H1 (cell line): ENCODE data around the gene CDC27.

Experiments used
- BCL11A ChIP-seq, 2 experiments: IDR thresholded peaks; one replicate each; pipeline ENCODE4 v1.6.1; 2011; ENCODE audit warnings: low read depth in 2 of 2, low read length in 2 of 2, mild to moderate bottlenecking in 2 of 2
- BRCA1 ChIP-seq: IDR thresholded peaks from 2 replicates; pipeline ENCODE4 v1.6.1; 2012; ENCODE audit warnings: low read depth, low read length, improper control_type of control experiment
- EZH2 ChIP-seq: fragments of 200-600 bp; sonication (generic); IDR thresholded peaks from 2 replicates; pipeline ENCODE4 v1.7.1; 2012; ENCODE audit warnings: low read depth, mild to moderate bottlenecking, moderate library complexity, low read length, inconsistent platforms; ENCODE audit not compliant: severe bottlenecking
- YY1 ChIP-seq: IDR thresholded peaks from 2 replicates; pipeline ENCODE4 v1.6.1; 2011; ENCODE audit warnings: low read depth, mild to moderate bottlenecking, low read length
- ZNF274 ChIP-seq: IDR thresholded peaks from 2 replicates; pipeline ENCODE4 v1.7.0; 2012; ENCODE audit warnings: low read length, borderline replicate concordance; ENCODE audit errors: extremely low read depth
- TF ChIP-seq, protein P1 (sequence below), 3 experiments: IDR thresholded peaks; 1 replicate in 2 of 3; 2 replicates in 1 of 3; pipeline versions ENCODE4 v1.5.1 to v1.6.1; 2011; ENCODE audit warnings: low read length in 3 of 3, mild to moderate bottlenecking in 3 of 3, inconsistent platforms in 2 of 3, low read depth in 1 of 3, moderate library complexity in 1 of 3; ENCODE audit not compliant: insufficient read depth in 1 of 3; ENCODE audit errors: control extremely low read depth in 1 of 3

DNA sequence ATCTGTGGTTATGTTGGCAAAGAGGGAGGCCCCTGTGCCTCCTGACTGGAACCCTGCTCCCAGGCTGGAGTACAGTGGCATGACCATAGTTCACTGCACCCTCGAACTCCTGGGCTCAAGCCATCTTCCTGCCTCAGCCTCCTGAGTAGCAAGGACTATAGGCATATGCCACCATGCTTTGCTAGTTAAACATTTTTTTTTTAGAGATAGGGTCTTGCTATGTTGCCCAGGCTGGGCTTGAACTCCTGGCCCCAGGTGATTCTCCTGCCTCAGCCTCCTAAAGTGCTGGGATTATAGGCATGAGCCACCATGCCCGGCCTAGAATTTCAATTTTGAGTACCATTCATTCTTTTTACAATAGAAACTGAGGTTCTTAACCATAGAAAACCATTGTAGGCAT lies 43.4 kb upstream of the CDC27 start:
- no peak for TF ChIP-seq ZNF274
- TF ChIP-seq EZH2, result no peak
- no peak for TF ChIP-seq BCL11A (IDR thresholded peaks at IDR 0.05; ENCODE audit: low read depth in 2 of 2, low read length in 2 of 2)
- TF ChIP-seq, protein P1, sequence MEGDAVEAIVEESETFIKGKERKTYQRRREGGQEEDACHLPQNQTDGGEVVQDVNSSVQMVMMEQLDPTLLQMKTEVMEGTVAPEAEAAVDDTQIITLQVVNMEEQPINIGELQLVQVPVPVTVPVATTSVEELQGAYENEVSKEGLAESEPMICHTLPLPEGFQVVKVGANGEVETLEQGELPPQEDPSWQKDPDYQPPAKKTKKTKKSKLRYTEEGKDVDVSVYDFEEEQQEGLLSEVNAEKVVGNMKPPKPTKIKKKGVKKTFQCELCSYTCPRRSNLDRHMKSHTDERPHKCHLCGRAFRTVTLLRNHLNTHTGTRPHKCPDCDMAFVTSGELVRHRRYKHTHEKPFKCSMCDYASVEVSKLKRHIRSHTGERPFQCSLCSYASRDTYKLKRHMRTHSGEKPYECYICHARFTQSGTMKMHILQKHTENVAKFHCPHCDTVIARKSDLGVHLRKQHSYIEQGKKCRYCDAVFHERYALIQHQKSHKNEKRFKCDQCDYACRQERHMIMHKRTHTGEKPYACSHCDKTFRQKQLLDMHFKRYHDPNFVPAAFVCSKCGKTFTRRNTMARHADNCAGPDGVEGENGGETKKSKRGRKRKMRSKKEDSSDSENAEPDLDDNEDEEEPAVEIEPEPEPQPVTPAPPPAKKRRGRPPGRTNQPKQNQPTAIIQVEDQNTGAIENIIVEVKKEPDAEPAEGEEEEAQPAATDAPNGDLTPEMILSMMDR (IDR thresholded peaks at IDR 0.05; ENCODE audit: control extremely low read depth in 1 of 3, insufficient read depth in 1 of 3, low read depth in 1 of 3, low read length in 3 of 3), result no peak
- no peak for TF ChIP-seq BRCA1
- no peak for TF ChIP-seq YY1
